GM12878 (cell line): ENCODE data around the gene ZBTB7B. TPM values are rescaled to one million over a fixed set of nuclear protein-coding genes. Genes with fewer than 3 reads are reported as not detected.
A peak's percentile ranks its signal among the peaks of the same experiment; 100 is the strongest.

Experiments used
- CBX5 ChIP-seq: sonication (generic); IDR thresholded peaks from 2 replicates; pipeline ENCODE4 v1.6.1; 2016; ENCODE audit warnings: low read depth, moderate library complexity, mild to moderate bottlenecking, inconsistent platforms
- FOS ChIP-seq: IDR thresholded peaks from 3 replicates; pipeline ENCODE4 v1.6.1; 2011; ENCODE audit warnings: borderline replicate concordance; ENCODE audit not compliant: insufficient read length; ENCODE audit errors: extremely low read depth
- JUNB ChIP-seq: IDR thresholded peaks from 2 replicates; pipeline ENCODE4 v1.6.1; 2016; ENCODE audit warnings: antibody characterized with exemption, mild to moderate bottlenecking
- KDM1A ChIP-seq: fragments of 200-600 bp; sonication (generic); IDR thresholded peaks from 2 replicates; pipeline ENCODE4 v1.6.1; 2016; ENCODE audit warnings: borderline replicate concordance
- NFIC ChIP-seq: IDR thresholded peaks from 2 replicates; pipeline ENCODE4 v1.6.1; 2012; ENCODE audit warnings: low read depth, mild to moderate bottlenecking, inconsistent platforms, low read length, moderate library complexity
- NR2F1 ChIP-seq: fragments of 450-650 bp; conservative IDR thresholded peaks from 2 replicates; pipeline ENCODE4 v1.6.1; 2017; ENCODE audit warnings: mild to moderate bottlenecking
- POU2F2 ChIP-seq: IDR thresholded peaks from 3 replicates; pipeline ENCODE4 v1.6.1; 2011; ENCODE audit warnings: low read depth, mild to moderate bottlenecking, low read length, borderline replicate concordance
- RBBP5 ChIP-seq: fragments of 200-600 bp; sonication (generic); conservative IDR thresholded peaks from 2 replicates; pipeline ENCODE4 v1.6.1; 2016
- SIN3A ChIP-seq: IDR thresholded peaks from 2 replicates; pipeline ENCODE4 v1.6.1; 2012; ENCODE audit warnings: low read depth, low read length, improper control_type of control experiment
- SP1 ChIP-seq: IDR thresholded peaks from one replicate; pipeline ENCODE4 v1.6.1; 2011; ENCODE audit warnings: low read depth, low read length
- TCF3 ChIP-seq: IDR thresholded peaks from 2 replicates; pipeline ENCODE4 v1.6.1; 2012; ENCODE audit warnings: low read depth, mild to moderate bottlenecking, low read length, borderline replicate concordance; ENCODE audit not compliant: insufficient read depth
- ZNF384 ChIP-seq: IDR thresholded peaks from 2 replicates; pipeline ENCODE4 v1.6.1; 2012; ENCODE audit warnings: low read depth, mild to moderate bottlenecking, low read length, improper control_type of control experiment, borderline replicate concordance
- ZNF622 ChIP-seq: fragments of 450-650 bp; IDR thresholded peaks from 2 replicates; pipeline ENCODE4 v1.6.1; 2017; ENCODE audit warnings: mild to moderate bottlenecking, inconsistent platforms
- polyA plus RNA-seq, 11 experiments: library from polyadenylated mRNA; depleted of rRNA in 4 of 11; unstranded in 6 of 11; stranded (reverse) in 5 of 11; fragments of >200 nt; fragmentation: Nextera tagmentation in 4 of 11; fragmentation: Illumina TruSeq in 1 of 11; extraction: Ambion mirVana in 4 of 11; extraction: Trizol in 1 of 11; gene quantifications; 1 replicate in 1 of 11; 2 replicates in 10 of 11; pipeline versions ENCODE4 v1.2.1 to v1.2.3, GENCODE V29; 2011 to 2016; ENCODE audit warnings: inconsistent platforms in 2 of 11, missing spikeins in 2 of 11, low read depth in 1 of 11
- total RNA-seq, 4 experiments: library from RNA; depleted of rRNA in 3 of 4; stranded (reverse); fragments of >200 nt in 3 of 4; fragmentation: Illumina TruSeq in 1 of 4; extraction: Trizol in 1 of 4; gene quantifications; 2 replicates each; pipeline versions ENCODE4 v1.2.1 to v1.2.3, GENCODE V29; 2013 to 2021
- TF ChIP-seq, protein P1 (sequence below): IDR thresholded peaks from 2 replicates; pipeline ENCODE4 v1.6.1; 2012; ENCODE audit warnings: improper control_type of control experiment, low read depth, low read length; ENCODE audit not compliant: insufficient replicate concordance
- TF ChIP-seq, protein P2 (sequence below): fragments of 450-650 bp; IDR thresholded peaks from 2 replicates; pipeline ENCODE4 v1.6.1; 2018; ENCODE audit warnings: mild to moderate bottlenecking, low read depth, moderate library complexity; ENCODE audit not compliant: partially characterized antibody
- TF ChIP-seq, protein P3 (sequence below): fragments of 150-350 bp; IDR thresholded peaks from 2 replicates; pipeline ENCODE4 v1.6.1; 2014; ENCODE audit warnings: mild to moderate bottlenecking, low read depth, low read length
- TF ChIP-seq, protein P4 (sequence below): fragments of 450-650 bp; formaldehyde crosslinking; IDR thresholded peaks from 2 replicates; pipeline ENCODE4 v1.5.0; 2022; ENCODE audit warnings: mild to moderate bottlenecking, missing genetic modification characterization

Gene ZBTB7B
- total and polyA plus RNA-seq, 10 of the 15 experiments (the other 5 are each of a cell fraction or from before 2014, with no cell fraction given) = 0.11 to 44.9 (median 11.3) TPM

DNA sequence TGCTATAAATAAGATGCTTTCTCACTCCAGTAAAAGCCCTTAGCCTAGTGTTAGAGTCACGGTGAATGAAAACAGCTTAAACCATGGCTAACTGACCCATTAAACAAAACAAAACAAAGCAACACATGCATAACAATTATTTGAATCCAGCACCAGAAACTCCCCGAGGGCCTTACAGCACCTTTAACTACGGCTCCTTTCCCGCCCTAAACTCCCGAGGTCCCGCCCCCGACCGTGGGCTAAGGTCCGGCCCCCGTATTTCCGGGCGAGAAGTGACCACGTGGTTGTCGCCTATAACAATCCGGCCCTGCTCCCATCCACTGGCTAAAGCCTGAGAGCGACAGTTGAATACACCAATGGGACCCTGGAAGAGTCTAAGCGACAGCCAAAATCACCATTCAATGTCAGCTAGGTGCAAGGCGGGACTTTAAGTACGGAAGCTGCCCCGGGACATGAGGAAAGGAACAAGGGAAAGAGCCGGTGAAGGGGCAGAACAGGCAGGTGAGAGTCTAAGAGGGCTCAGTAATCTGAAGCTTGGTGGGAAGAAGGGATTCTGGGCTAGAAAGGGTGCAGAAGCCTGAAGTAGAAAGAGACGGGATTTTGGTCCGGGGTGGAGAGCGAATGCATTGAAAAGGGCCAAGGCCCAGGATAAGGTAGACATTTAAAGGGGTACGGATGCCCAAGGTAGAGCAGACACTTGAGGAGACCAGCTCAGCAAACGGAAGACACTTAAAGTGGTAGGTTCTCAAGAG lies 19.5 kb upstream of the ZBTB7B start, which contains the start of gene FLAD1 (continued):
- peak; percentile 93 for TF ChIP-seq FOS
- TF ChIP-seq, protein P1, sequence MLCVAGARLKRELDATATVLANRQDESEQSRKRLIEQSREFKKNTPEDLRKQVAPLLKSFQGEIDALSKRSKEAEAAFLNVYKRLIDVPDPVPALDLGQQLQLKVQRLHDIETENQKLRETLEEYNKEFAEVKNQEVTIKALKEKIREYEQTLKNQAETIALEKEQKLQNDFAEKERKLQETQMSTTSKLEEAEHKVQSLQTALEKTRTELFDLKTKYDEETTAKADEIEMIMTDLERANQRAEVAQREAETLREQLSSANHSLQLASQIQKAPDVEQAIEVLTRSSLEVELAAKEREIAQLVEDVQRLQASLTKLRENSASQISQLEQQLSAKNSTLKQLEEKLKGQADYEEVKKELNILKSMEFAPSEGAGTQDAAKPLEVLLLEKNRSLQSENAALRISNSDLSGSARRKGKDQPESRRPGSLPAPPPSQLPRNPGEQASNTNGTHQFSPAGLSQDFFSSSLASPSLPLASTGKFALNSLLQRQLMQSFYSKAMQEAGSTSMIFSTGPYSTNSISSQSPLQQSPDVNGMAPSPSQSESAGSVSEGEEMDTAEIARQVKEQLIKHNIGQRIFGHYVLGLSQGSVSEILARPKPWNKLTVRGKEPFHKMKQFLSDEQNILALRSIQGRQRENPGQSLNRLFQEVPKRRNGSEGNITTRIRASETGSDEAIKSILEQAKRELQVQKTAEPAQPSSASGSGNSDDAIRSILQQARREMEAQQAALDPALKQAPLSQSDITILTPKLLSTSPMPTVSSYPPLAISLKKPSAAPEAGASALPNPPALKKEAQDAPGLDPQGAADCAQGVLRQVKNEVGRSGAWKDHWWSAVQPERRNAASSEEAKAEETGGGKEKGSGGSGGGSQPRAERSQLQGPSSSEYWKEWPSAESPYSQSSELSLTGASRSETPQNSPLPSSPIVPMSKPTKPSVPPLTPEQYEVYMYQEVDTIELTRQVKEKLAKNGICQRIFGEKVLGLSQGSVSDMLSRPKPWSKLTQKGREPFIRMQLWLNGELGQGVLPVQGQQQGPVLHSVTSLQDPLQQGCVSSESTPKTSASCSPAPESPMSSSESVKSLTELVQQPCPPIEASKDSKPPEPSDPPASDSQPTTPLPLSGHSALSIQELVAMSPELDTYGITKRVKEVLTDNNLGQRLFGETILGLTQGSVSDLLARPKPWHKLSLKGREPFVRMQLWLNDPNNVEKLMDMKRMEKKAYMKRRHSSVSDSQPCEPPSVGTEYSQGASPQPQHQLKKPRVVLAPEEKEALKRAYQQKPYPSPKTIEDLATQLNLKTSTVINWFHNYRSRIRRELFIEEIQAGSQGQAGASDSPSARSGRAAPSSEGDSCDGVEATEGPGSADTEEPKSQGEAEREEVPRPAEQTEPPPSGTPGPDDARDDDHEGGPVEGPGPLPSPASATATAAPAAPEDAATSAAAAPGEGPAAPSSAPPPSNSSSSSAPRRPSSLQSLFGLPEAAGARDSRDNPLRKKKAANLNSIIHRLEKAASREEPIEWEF = no peak
- TF ChIP-seq, protein P2, sequence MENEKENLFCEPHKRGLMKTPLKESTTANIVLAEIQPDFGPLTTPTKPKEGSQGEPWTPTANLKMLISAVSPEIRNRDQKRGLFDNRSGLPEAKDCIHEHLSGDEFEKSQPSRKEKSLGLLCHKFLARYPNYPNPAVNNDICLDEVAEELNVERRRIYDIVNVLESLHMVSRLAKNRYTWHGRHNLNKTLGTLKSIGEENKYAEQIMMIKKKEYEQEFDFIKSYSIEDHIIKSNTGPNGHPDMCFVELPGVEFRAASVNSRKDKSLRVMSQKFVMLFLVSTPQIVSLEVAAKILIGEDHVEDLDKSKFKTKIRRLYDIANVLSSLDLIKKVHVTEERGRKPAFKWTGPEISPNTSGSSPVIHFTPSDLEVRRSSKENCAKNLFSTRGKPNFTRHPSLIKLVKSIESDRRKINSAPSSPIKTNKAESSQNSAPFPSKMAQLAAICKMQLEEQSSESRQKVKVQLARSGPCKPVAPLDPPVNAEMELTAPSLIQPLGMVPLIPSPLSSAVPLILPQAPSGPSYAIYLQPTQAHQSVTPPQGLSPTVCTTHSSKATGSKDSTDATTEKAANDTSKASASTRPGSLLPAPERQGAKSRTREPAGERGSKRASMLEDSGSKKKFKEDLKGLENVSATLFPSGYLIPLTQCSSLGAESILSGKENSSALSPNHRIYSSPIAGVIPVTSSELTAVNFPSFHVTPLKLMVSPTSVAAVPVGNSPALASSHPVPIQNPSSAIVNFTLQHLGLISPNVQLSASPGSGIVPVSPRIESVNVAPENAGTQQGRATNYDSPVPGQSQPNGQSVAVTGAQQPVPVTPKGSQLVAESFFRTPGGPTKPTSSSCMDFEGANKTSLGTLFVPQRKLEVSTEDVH = peak; percentile 98
- TF ChIP-seq, protein P3, sequence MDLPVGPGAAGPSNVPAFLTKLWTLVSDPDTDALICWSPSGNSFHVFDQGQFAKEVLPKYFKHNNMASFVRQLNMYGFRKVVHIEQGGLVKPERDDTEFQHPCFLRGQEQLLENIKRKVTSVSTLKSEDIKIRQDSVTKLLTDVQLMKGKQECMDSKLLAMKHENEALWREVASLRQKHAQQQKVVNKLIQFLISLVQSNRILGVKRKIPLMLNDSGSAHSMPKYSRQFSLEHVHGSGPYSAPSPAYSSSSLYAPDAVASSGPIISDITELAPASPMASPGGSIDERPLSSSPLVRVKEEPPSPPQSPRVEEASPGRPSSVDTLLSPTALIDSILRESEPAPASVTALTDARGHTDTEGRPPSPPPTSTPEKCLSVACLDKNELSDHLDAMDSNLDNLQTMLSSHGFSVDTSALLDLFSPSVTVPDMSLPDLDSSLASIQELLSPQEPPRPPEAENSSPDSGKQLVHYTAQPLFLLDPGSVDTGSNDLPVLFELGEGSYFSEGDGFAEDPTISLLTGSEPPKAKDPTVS = 0 out of 2 replicates have a peak, but pooled peaks have one; percentile 51
- TF ChIP-seq POU2F2 = peak; percentile 7; the same call in 1 of the 3 replicates
- TF ChIP-seq NR2F1 = no peak
- no peak for TF ChIP-seq CBX5
- no peak for TF ChIP-seq JUNB
- TF ChIP-seq SP1 = peak; percentile 99
- TF ChIP-seq KDM1A = no peak
- TF ChIP-seq ZNF622 = no peak
- TF ChIP-seq, protein P4, sequence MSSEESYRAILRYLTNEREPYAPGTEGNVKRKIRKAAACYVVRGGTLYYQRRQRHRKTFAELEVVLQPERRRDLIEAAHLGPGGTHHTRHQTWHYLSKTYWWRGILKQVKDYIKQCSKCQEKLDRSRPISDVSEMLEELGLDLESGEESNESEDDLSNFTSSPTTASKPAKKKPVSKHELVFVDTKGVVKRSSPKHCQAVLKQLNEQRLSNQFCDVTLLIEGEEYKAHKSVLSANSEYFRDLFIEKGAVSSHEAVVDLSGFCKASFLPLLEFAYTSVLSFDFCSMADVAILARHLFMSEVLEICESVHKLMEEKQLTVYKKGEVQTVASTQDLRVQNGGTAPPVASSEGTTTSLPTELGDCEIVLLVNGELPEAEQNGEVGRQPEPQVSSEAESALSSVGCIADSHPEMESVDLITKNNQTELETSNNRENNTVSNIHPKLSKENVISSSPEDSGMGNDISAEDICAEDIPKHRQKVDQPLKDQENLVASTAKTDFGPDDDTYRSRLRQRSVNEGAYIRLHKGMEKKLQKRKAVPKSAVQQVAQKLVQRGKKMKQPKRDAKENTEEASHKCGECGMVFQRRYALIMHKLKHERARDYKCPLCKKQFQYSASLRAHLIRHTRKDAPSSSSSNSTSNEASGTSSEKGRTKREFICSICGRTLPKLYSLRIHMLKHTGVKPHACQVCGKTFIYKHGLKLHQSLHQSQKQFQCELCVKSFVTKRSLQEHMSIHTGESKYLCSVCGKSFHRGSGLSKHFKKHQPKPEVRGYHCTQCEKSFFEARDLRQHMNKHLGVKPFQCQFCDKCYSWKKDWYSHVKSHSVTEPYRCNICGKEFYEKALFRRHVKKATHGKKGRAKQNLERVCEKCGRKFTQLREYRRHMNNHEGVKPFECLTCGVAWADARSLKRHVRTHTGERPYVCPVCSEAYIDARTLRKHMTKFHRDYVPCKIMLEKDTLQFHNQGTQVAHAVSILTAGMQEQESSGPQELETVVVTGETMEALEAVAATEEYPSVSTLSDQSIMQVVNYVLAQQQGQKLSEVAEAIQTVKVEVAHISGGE (CRISPR knock-in tag) = no peak
- TF ChIP-seq SIN3A = peak; percentile 74; the same call in 1 of the 2 replicates
- TF ChIP-seq TCF3 = no peak
- no peak for TF ChIP-seq RBBP5
- TF ChIP-seq NFIC = peak; percentile 72
- TF ChIP-seq ZNF384 = no peak
